Measurements from ENCODE around the gene RGS7.

DNA sequence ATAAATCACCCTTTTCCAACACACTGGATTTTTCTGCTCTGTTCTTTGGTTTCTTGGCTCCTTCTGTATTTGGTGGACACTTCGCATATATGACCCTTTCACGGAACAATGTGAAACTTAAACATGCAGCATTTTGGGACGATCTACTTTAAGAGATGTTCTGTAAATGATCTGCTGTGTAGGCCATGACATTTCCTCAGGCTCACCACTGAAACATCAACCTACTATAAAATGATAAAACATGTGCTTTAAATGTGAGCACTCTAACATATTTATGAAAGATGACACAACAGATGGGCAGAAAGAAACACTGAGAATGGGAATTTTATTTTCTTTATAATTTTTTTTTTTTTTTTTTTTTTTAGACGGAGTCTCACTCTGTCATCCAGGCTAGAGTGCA lies 428.7 kb downstream of the RGS7 start:
- TF ChIP-seq CTCF (IDR thresholded peaks at IDR 0.05) (no peak), POLR2AphosphoS5 (IDR thresholded peaks at IDR 0.05) (no peak)

All from gastroesophageal sphincter (tissue), 3 donors.